Esophagus muscularis mucosa (tissue), 4 donors: ENCODE measurements around the gene CDK2AP2.

Experiments
- CTCF ChIP-seq, 3 experiments: fragments of 200-600 bp in 2 of 3; fragments of 450-650 bp in 1 of 3; sonication (generic) in 2 of 3; IDR thresholded peaks; one replicate each; pipeline ENCODE4 v1.5.1; 2017 to 2019; ENCODE audit warnings: antibody characterized with exemption in 3 of 3, mild to moderate bottlenecking in 2 of 3, moderate library complexity in 1 of 3
- EP300 ChIP-seq: sonication (generic); formaldehyde crosslinking; IDR thresholded peaks from one replicate; pipeline ENCODE4 v1.6.1; 2017; ENCODE audit warnings: antibody characterized with exemption
- POLR2A ChIP-seq: fragments of 450-650 bp; IDR thresholded peaks from one replicate; pipeline ENCODE4 v1.6.1; 2017; ENCODE audit warnings: antibody characterized with exemption, moderate library complexity, mild to moderate bottlenecking, low read depth
- POLR2AphosphoS5 ChIP-seq, 2 donors: sonication (generic); formaldehyde crosslinking; IDR thresholded peaks; one replicate each; pipeline ENCODE4 v1.6.1; 2017; ENCODE audit warnings: antibody characterized with exemption in 2 of 2

GRCh38 chr11:67500484-67500821, 7.5 kb downstream of the CDK2AP2 start:
- TF ChIP-seq POLR2A (no peak), POLR2AphosphoS5 (IDR thresholded peaks at IDR 0.05) (no peak), CTCF (IDR thresholded peaks at IDR 0.05) (no peak), EP300 (no peak)
